Testis (tissue), 3 donors: ENCODE data around the gene TMEM120B. TPM values are rescaled to one million over a fixed set of nuclear protein-coding genes. Genes with fewer than 3 reads are reported as not detected.

Source experiments
- DNase-seq: peaks from one replicate; pipeline ENCODE4 v3.0.0-alpha.2; 2019
- H3K27ac ChIP-seq, 2 donors: fragments of 200-600 bp; sonication (generic); one replicate each; pipeline ENCODE4 v1.5.1; 2019
- H3K27me3 ChIP-seq: fragments of 200-600 bp; sonication (generic); one replicate; pipeline ENCODE4 v1.5.1; 2019
- H3K36me3 ChIP-seq: fragments of 200-600 bp; sonication (generic); one replicate; pipeline ENCODE4 v1.5.1; 2017; ENCODE audit warnings: low read depth; ENCODE audit errors: missing control alignments
- H3K4me1 ChIP-seq: fragments of 200-600 bp; sonication (generic); one replicate; pipeline ENCODE4 v1.5.1; 2019
- H3K4me3 ChIP-seq, 2 donors: fragments of 200-600 bp; sonication (generic); one replicate each; pipeline ENCODE4 v1.5.1; 2017 to 2019
- H3K9me3 ChIP-seq: fragments of 200-600 bp; sonication (generic); one replicate; pipeline ENCODE4 v1.5.1; 2017
- CTCF ChIP-seq, 3 experiments: fragments of 450-650 bp in 2 of 3; fragments of 200-600 bp in 1 of 3; sonication (generic) in 1 of 3; IDR thresholded peaks; one replicate each; pipeline ENCODE4 v1.5.1; 2016 to 2019; ENCODE audit warnings: antibody characterized with exemption in 3 of 3, mild to moderate bottlenecking in 2 of 3, moderate library complexity in 1 of 3
- POLR2A ChIP-seq: fragments of 450-650 bp; IDR thresholded peaks from one replicate; pipeline ENCODE4 v1.6.1; 2017; ENCODE audit warnings: antibody characterized with exemption, mild to moderate bottlenecking, moderate library complexity
- WGBS, 2 donors: methylation state at CpG; one replicate each; pipeline ENCODE4 v1.1.5; 2018; 5-methylcytosine and 5-hydroxymethylcytosine counted together
- intact Hi-C: fragments of 100-400 bp; cut with DNase I; formaldehyde crosslinking; loops from one replicate; pipeline ENCODE4 v1.15.1; 2023; ENCODE audit warnings: low total_unique reads
- polyA plus RNA-seq: library from polyadenylated mRNA; stranded (reverse); fragments of 350-450 nt; fragmentation: Illumina TruSeq; extraction: RNeasy Lipid Tissue Mini Kit (QIAGEN cat#74804); gene quantifications from one replicate; pipeline ENCODE4 v1.2.3, GENCODE V29; 2014; ENCODE audit warnings: low read depth, low replicate concordance; ENCODE audit not compliant: insufficient read depth
- total RNA-seq, 2 donors: library from RNA; depleted of rRNA; stranded (reverse); fragments of >200 nt; gene quantifications; one replicate each; pipeline ENCODE4 v1.2.3, GENCODE V29; 2016

Gene TMEM120B
- total and polyA plus RNA-seq, 3 donors from 2014 or later: 4.9 to 17.2 (median 16.9) TPM

- 75 to 88% methylated on average over 5 to 13 of the region's 14 CpGs for WGBS, 2 donors
- TF ChIP-seq POLR2A (no peak), CTCF (IDR thresholded peaks at IDR 0.05) (no peak)
- Histone ChIP-seq H3K27ac (no peak overlapping the region), H3K36me3 (no peaks in the 10 kb centered on the region), H3K4me1 (peaks cover 34% of the 10 kb centered on the region), H3K9me3 (no peaks in the 10 kb centered on the region), H3K27me3 (no peaks in the 10 kb centered on the region), H3K4me3 (no peak overlapping the region)
- DNase-seq: no peak
- intact Hi-C loops: loop anchor here (5.0 kb wide), 1 partner anchor 90 kb away; no protein-coding TSS in a partner anchor
Observed at GRCh38 chr12:121791671-121792551, 79.4 kb downstream of the TMEM120B start.

GRCh38 chr12:121792607-121793439 is 80.3 kb downstream of the TMEM120B start:
- peaks cover 43% of the 10 kb centered on the region for H3K4me1 ChIP-seq
- peak overlapping the region; percentile 35 to 53 for H3K27ac ChIP-seq
- 16 to 34% methylated on average over 8 to 48 of the region's 48 CpGs for WGBS, 2 donors
- intact Hi-C loops: loop anchor here (5.0 kb wide), 1 partner anchor 91 kb away; no protein-coding TSS in a partner anchor
- TF ChIP-seq CTCF (IDR thresholded peaks at IDR 0.05): no peak
- TF ChIP-seq POLR2A: no peak
- no peaks in the 10 kb centered on the region for H3K27me3 ChIP-seq
- H3K9me3 ChIP-seq: no peaks in the 10 kb centered on the region
- no peak for DNase-seq
- H3K36me3 ChIP-seq: no peaks in the 10 kb centered on the region
- H3K4me3 ChIP-seq: peak overlapping the region; percentile 53 to 59

GRCh38 chr12:121793440-121793837 is 80.9 kb downstream of the TMEM120B start, which contains the start of gene RHOF:
Gene RHOF (minus strand): TSS chr12:121793688. CDS start chr12:121793633, 55 bp downstream.
- no peak for DNase-seq
- TF ChIP-seq POLR2A (no peak), CTCF (IDR thresholded peaks at IDR 0.05) (no peak)
- intact Hi-C loops: loop anchor here (5.0 kb wide), 1 partner anchor 91 kb away; no protein-coding TSS in a partner anchor
- Histone ChIP-seq H3K27ac (peak within 1 kb of the TSS; percentile 64 to 78), H3K27me3 (no peaks in the 10 kb centered on the region), H3K4me3 (peak within 1 kb of the TSS; percentile 53 to 59), H3K9me3 (no peaks in the 10 kb centered on the region), H3K36me3 (no peaks in the 10 kb centered on the region), H3K4me1 (peaks cover 49% of the 10 kb centered on the region)
- 1% methylated on average over 31 of the region's 36 CpGs; no CpG with 5 or more reads in 1 of the 2 donors for WGBS, 2 donors

- Histone ChIP-seq H3K4me1 (peaks cover 55% of the 10 kb centered on the region), H3K9me3 (no peaks in the 10 kb centered on the region), H3K36me3 (no peaks in the 10 kb centered on the region), H3K27ac (peak overlapping the region in 1 of 2 donors; percentile 78), H3K27me3 (no peaks in the 10 kb centered on the region), H3K4me3 (peak overlapping the region; percentile 53 to 59)
- peak; percentile 97 to 100 (median 99) for TF ChIP-seq CTCF (IDR thresholded peaks at IDR 0.05)
- no peak for TF ChIP-seq POLR2A
- DNase-seq: peak; percentile 91
- intact Hi-C loops: loop anchor here (2.0 to 5.0 kb wide), 2 partner anchors 17 to 92 kb away; no protein-coding TSS in a partner anchor
- 0% methylated on average over 20 to 45 of the region's 59 CpGs for WGBS, 2 donors
Observed at GRCh38 chr12:121793838-121794533, 81.4 kb downstream of the TMEM120B start.
